Cardiac muscle cell (in vitro differentiated cells and primary cell): ENCODE data around the gene NTRK1. TPM values are rescaled to one million over a fixed set of nuclear protein-coding genes. Genes with fewer than 3 reads are reported as not detected.

Source experiments
- DNase-seq, 2 donors: peaks; one replicate each; pipeline versions ENCODE4 v3.0.0 to v3.0.0-alpha.2; 2010 to 2017; ENCODE audit warnings: low read depth in 1 of 2, low spot score in 1 of 2
- H3K27ac ChIP-seq: fragments of 200-600 bp; sonication (generic); 2 replicates; pipeline ENCODE4 v1.5.1; 2016
- H3K27me3 ChIP-seq: fragments of 200-600 bp; sonication (generic); 2 replicates; pipeline ENCODE4 v1.6.0; 2016; ENCODE audit warnings: control low read depth
- H3K36me3 ChIP-seq: fragments of 200-600 bp; sonication (generic); 2 replicates; pipeline ENCODE4 v1.5.1; 2016; ENCODE audit warnings: control low read depth
- H3K4me1 ChIP-seq: fragments of 200-600 bp; sonication (generic); 2 replicates; pipeline ENCODE4 v1.8.1; 2017; ENCODE audit warnings: low read depth, mild to moderate bottlenecking, mixed run types
- H3K4me3 ChIP-seq: fragments of 200-600 bp; sonication (generic); 2 replicates; pipeline ENCODE4 v1.5.1; 2016; ENCODE audit warnings: mild to moderate bottlenecking
- H3K9me3 ChIP-seq: fragments of 200-600 bp; sonication (generic); 2 replicates; pipeline ENCODE4 v1.5.1; 2017; ENCODE audit warnings: low read depth, mild to moderate bottlenecking, control low read depth
- CTCF ChIP-seq: IDR thresholded peaks from 2 replicates; pipeline ENCODE4 v1.5.1; 2012; ENCODE audit warnings: low read depth, mild to moderate bottlenecking, low read length
- polyA plus RNA-seq: library from polyadenylated mRNA; unstranded; fragments of >200 nt; fragmentation: Nextera tagmentation; extraction: Ambion mirVana; gene quantifications from 2 replicates; pipeline ENCODE4 v1.2.1, GENCODE V29; 2016
- total RNA-seq: library from RNA; depleted of rRNA; stranded (reverse); fragments of >200 nt; gene quantifications from 2 replicates; pipeline ENCODE4 v1.2.3, GENCODE V29; 2016

Gene NTRK1
- total and polyA plus RNA-seq, 2 experiments from 2014 or later: 2.4 to 3.6 TPM

- Histone ChIP-seq H3K36me3 (no peaks in the 10 kb centered on the region), H3K27ac (no peak overlapping the region), H3K27me3 (peaks cover 72% of the 10 kb centered on the region), H3K4me3 (peak overlapping the region; percentile 20), H3K9me3 (no peaks in the 10 kb centered on the region), H3K4me1 (peaks cover 4% of the 10 kb centered on the region)
- peak; percentile 78 for TF ChIP-seq CTCF
- peak; percentile 76 to 85 for DNase-seq
Measured at GRCh38 chr1:156927215-156928042, 66.8 kb downstream of the NTRK1 start.

- peaks cover 65% of the 10 kb centered on the region for H3K27me3 ChIP-seq
- H3K4me3 ChIP-seq: peak overlapping the region; percentile 20
- H3K27ac ChIP-seq: no peak overlapping the region
- peaks cover 4% of the 10 kb centered on the region for H3K4me1 ChIP-seq
- H3K9me3 ChIP-seq: no peaks in the 10 kb centered on the region
- no peaks in the 10 kb centered on the region for H3K36me3 ChIP-seq
- no peak for TF ChIP-seq CTCF
- DNase-seq: no peak
Measured at GRCh38 chr1:156928043-156928602, 67.5 kb downstream of the NTRK1 start.

GRCh38 chr1:156929596-156930238, 69.1 kb downstream of the NTRK1 start:
- DNase-seq: no peak
- Histone ChIP-seq H3K36me3 (no peaks in the 10 kb centered on the region), H3K27ac (no peak overlapping the region), H3K27me3 (peaks cover 49% of the 10 kb centered on the region), H3K9me3 (no peaks in the 10 kb centered on the region), H3K4me1 (no peaks in the 10 kb centered on the region), H3K4me3 (no peak overlapping the region)
- no peak for TF ChIP-seq CTCF

GRCh38 chr1:156930483-156930882, 69.8 kb downstream of the NTRK1 start:
- peaks cover 41% of the 10 kb centered on the region for H3K27me3 ChIP-seq
- no peak overlapping the region for H3K27ac ChIP-seq
- H3K4me3 ChIP-seq: no peak overlapping the region
- no peaks in the 10 kb centered on the region for H3K4me1 ChIP-seq
- H3K36me3 ChIP-seq: no peaks in the 10 kb centered on the region
- no peaks in the 10 kb centered on the region for H3K9me3 ChIP-seq
- no peak for TF ChIP-seq CTCF
- no peak for DNase-seq

Other genes with a start within 250 kb of the NTRK1 start
- 7.6 and 19.0 TPM in 2 replicates for gene HAPLN2, start 241.4 kb upstream of the NTRK1 start, total RNA-seq
- 8.5 and 15.7 TPM in 2 replicates for gene HAPLN2, start 241.4 kb upstream of the NTRK1 start, polyA plus RNA-seq
- 0.86 and 1.2 TPM in 2 replicates for gene BCAN, start 218.7 kb upstream of the NTRK1 start, total RNA-seq
- 0.23 and 0.39 TPM in 2 replicates for gene BCAN, start 218.7 kb upstream of the NTRK1 start, polyA plus RNA-seq
- gene NES, start 183.5 kb upstream of the NTRK1 start, total RNA-seq: 302 and 391 TPM in 2 replicates
- gene NES, start 183.5 kb upstream of the NTRK1 start, polyA plus RNA-seq: 86.5 and 89.3 TPM in 2 replicates
- 556 and 900 TPM in 2 replicates for gene CRABP2, start 155.3 kb upstream of the NTRK1 start, total RNA-seq
- 824 and 1,249 TPM in 2 replicates for gene CRABP2, start 155.3 kb upstream of the NTRK1 start, polyA plus RNA-seq
- gene METTL25B, start 132.4 kb upstream of the NTRK1 start, total RNA-seq: 22.8 and 25.4 TPM in 2 replicates
- 19.5 and 20.9 TPM in 2 replicates for gene METTL25B, start 132.4 kb upstream of the NTRK1 start, polyA plus RNA-seq
- 22.6 and 27.3 TPM in 2 replicates for gene ISG20L2, start 132.1 kb upstream of the NTRK1 start, total RNA-seq
- gene ISG20L2, start 132.1 kb upstream of the NTRK1 start, polyA plus RNA-seq: 25.1 and 31.3 TPM in 2 replicates
- 34.9 and 54.1 TPM in 2 replicates for gene MRPL24, start 119.8 kb upstream of the NTRK1 start, total RNA-seq
- 70.7 and 77.7 TPM in 2 replicates for gene MRPL24, start 119.8 kb upstream of the NTRK1 start, polyA plus RNA-seq
- gene HDGF, start 109.2 kb upstream of the NTRK1 start, total RNA-seq: 207 and 480 TPM in 2 replicates
- gene HDGF, start 109.2 kb upstream of the NTRK1 start, polyA plus RNA-seq: 176 and 238 TPM in 2 replicates
- 117 and 126 TPM in 2 replicates for gene PRCC, start 93.3 kb upstream of the NTRK1 start, total RNA-seq
- 118 and 150 TPM in 2 replicates for gene PRCC, start 93.3 kb upstream of the NTRK1 start, polyA plus RNA-seq
- gene SH2D2A, start 44.0 kb upstream of the NTRK1 start, total RNA-seq: 2.7 and 3.8 TPM in 2 replicates
- gene SH2D2A, start 44.0 kb upstream of the NTRK1 start, polyA plus RNA-seq: 1.1 and 5.2 TPM in 2 replicates
- 0.18 and 0.21 TPM in 2 replicates for gene INSRR, start 1.7 kb upstream of the NTRK1 start, total RNA-seq
- 0.11 and 0.30 TPM in 2 replicates for gene INSRR, start 1.7 kb upstream of the NTRK1 start, polyA plus RNA-seq
- 0.14 and 0.57 TPM in 2 replicates for gene PEAR1, start 32.9 kb downstream of the NTRK1 start, total RNA-seq
- gene PEAR1, start 32.9 kb downstream of the NTRK1 start, polyA plus RNA-seq: 0.59 and 1.1 TPM in 2 replicates
- 0.11 and 0.45 TPM in 2 replicates for gene LRRC71, start 59.8 kb downstream of the NTRK1 start, total RNA-seq
- gene LRRC71, start 59.8 kb downstream of the NTRK1 start, polyA plus RNA-seq: 0.24 and 0.69 TPM in 2 replicates
- gene ARHGEF11, start 184.9 kb downstream of the NTRK1 start, total RNA-seq: 38.4 and 40.1 TPM in 2 replicates
- gene ARHGEF11, start 184.9 kb downstream of the NTRK1 start, polyA plus RNA-seq: 22.5 and 25.8 TPM in 2 replicates
- gene ETV3L, start 238.9 kb downstream of the NTRK1 start, total RNA-seq: not detected in 2 replicates
- not detected in 2 replicates for gene ETV3L, start 238.9 kb downstream of the NTRK1 start, polyA plus RNA-seq